Endodermal cell (in vitro differentiated cells): ENCODE data around the gene MYL11. TPM values are rescaled to one million over a fixed set of nuclear protein-coding genes. Genes with fewer than 3 reads are reported as not detected.
A peak's percentile ranks its signal among the peaks of the same experiment; 100 is the strongest.

ENCODE experiments used
- DNase-seq: peaks from one replicate; pipeline ENCODE4 v3.0.0-alpha.2; 2017
- H3K27ac ChIP-seq: 2 replicates; pipeline ENCODE4 v1.5.1; 2013; ENCODE audit warnings: mild to moderate bottlenecking, low read depth, low read length, moderate library complexity
- H3K27me3 ChIP-seq: 2 replicates; pipeline ENCODE4 v1.6.1; 2013; ENCODE audit warnings: mild to moderate bottlenecking, low read length, moderate library complexity; ENCODE audit not compliant: insufficient read depth, control insufficient read depth, poor library complexity, severe bottlenecking
- H3K36me3 ChIP-seq: 2 replicates; pipeline ENCODE4 v1.7.0; 2013; ENCODE audit warnings: mild to moderate bottlenecking, low read length, moderate library complexity; ENCODE audit not compliant: control insufficient read depth, insufficient read depth
- H3K4me1 ChIP-seq: one replicate; pipeline ENCODE4 v1.7.0; 2013; ENCODE audit warnings: low read length; ENCODE audit not compliant: control insufficient read depth, insufficient read depth
- H3K4me3 ChIP-seq: 2 replicates; pipeline ENCODE4 v1.5.1; 2013; ENCODE audit warnings: mild to moderate bottlenecking, low read length, moderate library complexity
- H3K9ac ChIP-seq: 2 replicates; pipeline ENCODE4 v1.6.1; 2013; ENCODE audit warnings: mild to moderate bottlenecking, low read length, moderate library complexity; ENCODE audit not compliant: poor library complexity, severe bottlenecking; ENCODE audit errors: extremely low read depth
- H3K9me3 ChIP-seq: 2 replicates; pipeline ENCODE4 v1.6.1; 2013; ENCODE audit warnings: mild to moderate bottlenecking, low read length, moderate library complexity; ENCODE audit not compliant: control insufficient read depth
- H3K27ac Mint-ChIP-seq: 2 replicates; pipeline ENCODE4 v1.8.0; 2020; ENCODE audit warnings: mixed read lengths
- H3K27me3 Mint-ChIP-seq: 2 replicates; pipeline ENCODE4 v1.8.0; 2021; ENCODE audit warnings: mild to moderate bottlenecking, mixed read lengths; ENCODE audit not compliant: insufficient read depth
- H3K36me3 Mint-ChIP-seq: 2 replicates; pipeline ENCODE4 v1.8.0; 2020; ENCODE audit warnings: low read depth, mixed read lengths
- H3K4me1 Mint-ChIP-seq: 2 replicates; pipeline ENCODE4 v1.8.0; 2020; ENCODE audit warnings: mixed read lengths
- H3K4me3 Mint-ChIP-seq: 2 replicates; pipeline ENCODE4 v1.8.0; 2020; ENCODE audit warnings: mild to moderate bottlenecking, moderate library complexity, mixed read lengths
- H3K9me3 Mint-ChIP-seq: 2 replicates; pipeline ENCODE4 v1.8.0; 2020; ENCODE audit warnings: mild to moderate bottlenecking, mixed read lengths
- CTCF ChIP-seq: fragments of 200-600 bp; sonication (generic); conservative IDR thresholded peaks from 2 replicates; pipeline ENCODE4 v1.5.0; 2021; ENCODE audit warnings: antibody characterized with exemption, mild to moderate bottlenecking
- whole genome bisulfite sequencing, 2 experiments: methylation state at CpG; one replicate each; pipeline versions ENCODE4 v1.1.5 to v1.1.7; 2013; ENCODE audit warnings: missing lambda C conversion rate in 2 of 2, mixed read lengths in 1 of 2; ENCODE audit not compliant: insufficient coverage in 1 of 2, insufficient read length in 1 of 2; 5-methylcytosine and 5-hydroxymethylcytosine counted together
- total RNA-seq, 2 donors: library from RNA; stranded (reverse); fragmentation: NEBNext Ultra II Directional in 1 of 2; extraction: Animal tissue kit (Norgen Biotek cat#: 25700) in 1 of 2; gene quantifications; 2 replicates in 1 of 2; 3 replicates in 1 of 2; pipeline ENCODE4 v1.2.1, GENCODE V29; 2021

Gene MYL11
- total RNA-seq, 2 donors from 2014 or later: 1.2 TPM; not detected in 1

- Histone ChIP-seq H3K4me3 (peak overlapping the region; percentile 93), H3K9ac (peak overlapping the region; percentile 38), H3K4me1 (peaks cover 7% of the 10 kb centered on the region), H3K9me3 (no peaks in the 10 kb centered on the region), H3K27ac (no peak overlapping the region), H3K36me3 (peaks cover 11% of the 10 kb centered on the region), H3K27me3 (no peaks in the 10 kb centered on the region)
- Mint-ChIP-seq H3K36me3 (peaks cover 11% of the 10 kb centered on the region), H3K27ac (no peak overlapping the region), H3K4me3 (peak overlapping the region; percentile 70), H3K9me3 (no peaks in the 10 kb centered on the region), H3K4me1 (peaks cover 36% of the 10 kb centered on the region), H3K27me3 (no peaks in the 10 kb centered on the region)
- WGBS, 2 experiments: 0% methylated on average over 8 to 76 of the region's 76 CpGs
- peak; percentile 53 for TF ChIP-seq CTCF
- no peak for DNase-seq
Observed at GRCh38 chr16:30369938-30370455, 4.6 kb upstream of the MYL11 start.

GRCh38 chr16:30370456-30371247 is 4.0 kb upstream of the MYL11 start, which contains the start of gene TBC1D10B:
TBC1D10B (minus strand) TSS chr16:30370494; CDS start chr16:30370183, 311 bp downstream.
- Histone ChIP-seq H3K9me3 (no peaks in the 10 kb centered on the region), H3K4me3 (peak within 1 kb of the TSS; percentile 93), H3K27me3 (no peaks in the 10 kb centered on the region), H3K4me1 (peaks cover 9% of the 10 kb centered on the region), H3K36me3 (peaks cover 6% of the 10 kb centered on the region), H3K27ac (peak within 1 kb of the TSS; percentile 69), H3K9ac (peak within 1 kb of the TSS; percentile 38)
- H3K4me1 Mint-ChIP-seq: peaks cover 40% of the 10 kb centered on the region
- DNase-seq: peak; percentile 100
- TF ChIP-seq CTCF: peak; percentile 55
- peak within 1 kb of the TSS; percentile 70 for H3K4me3 Mint-ChIP-seq
- H3K36me3 Mint-ChIP-seq: peaks cover 5% of the 10 kb centered on the region
- H3K27me3 Mint-ChIP-seq: no peaks in the 10 kb centered on the region
- WGBS, 2 experiments: 0 to 1% methylated on average over 20 to 40 of the region's 40 CpGs
- H3K9me3 Mint-ChIP-seq: no peaks in the 10 kb centered on the region
- H3K27ac Mint-ChIP-seq: peak within 1 kb of the TSS; percentile 87

GRCh38 chr16:30371248-30371816 is 3.3 kb upstream of the MYL11 start:
- Histone ChIP-seq H3K36me3 (peaks cover 6% of the 10 kb centered on the region), H3K9me3 (no peaks in the 10 kb centered on the region), H3K27ac (peak overlapping the region; percentile 69), H3K27me3 (no peaks in the 10 kb centered on the region), H3K4me3 (peak overlapping the region; percentile 77), H3K9ac (peak overlapping the region; percentile 19), H3K4me1 (peaks cover 10% of the 10 kb centered on the region)
- Mint-ChIP-seq H3K27ac (peak overlapping the region; percentile 87), H3K36me3 (peaks cover 3% of the 10 kb centered on the region), H3K4me3 (peak overlapping the region; percentile 60), H3K4me1 (peaks cover 41% of the 10 kb centered on the region), H3K9me3 (no peaks in the 10 kb centered on the region), H3K27me3 (no peaks in the 10 kb centered on the region)
- DNase-seq: no peak
- WGBS, 2 experiments: 26 to 47% methylated on average over 8 to 11 of the region's 11 CpGs
- TF ChIP-seq CTCF: no peak
